ENCODE measurements around the gene TMEM119.

DNA sequence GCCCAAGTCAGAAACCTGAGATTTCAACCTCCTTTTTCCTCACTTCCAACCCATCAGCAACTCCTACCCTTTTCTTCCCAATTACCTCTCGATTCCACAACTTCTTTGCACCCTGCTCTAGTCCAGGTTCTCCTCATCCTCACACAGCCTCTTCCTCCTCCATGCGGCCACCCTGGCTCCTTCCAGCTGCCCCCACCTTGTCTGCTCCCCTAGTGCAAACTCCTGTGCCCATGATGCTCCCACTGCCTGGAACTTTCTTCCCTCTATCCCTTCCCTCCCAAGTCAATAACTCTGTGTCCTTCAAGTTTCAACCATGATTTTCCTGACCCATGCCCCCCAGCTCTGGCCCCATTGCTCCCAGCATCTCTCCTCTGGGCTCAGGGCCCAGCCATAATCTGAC, 18.5 kb upstream of the TMEM119 start:
- no peak for TF ChIP-seq CTCF (IDR thresholded peaks at IDR 0.05)
- TF ChIP-seq POLR2A (IDR thresholded peaks at IDR 0.05): no peak
- no peak for TF ChIP-seq POLR2AphosphoS5 (IDR thresholded peaks at IDR 0.05)
